ENCODE results near the gene C2CD2L. TPM values are rescaled to one million over a fixed set of nuclear protein-coding genes. Genes with fewer than 3 reads are reported as not detected.

The C2CD2L gene
- total and polyA plus RNA-seq, 3 donors from 2014 or later = 7.8 to 12.3 (median 11.7) TPM

DNA sequence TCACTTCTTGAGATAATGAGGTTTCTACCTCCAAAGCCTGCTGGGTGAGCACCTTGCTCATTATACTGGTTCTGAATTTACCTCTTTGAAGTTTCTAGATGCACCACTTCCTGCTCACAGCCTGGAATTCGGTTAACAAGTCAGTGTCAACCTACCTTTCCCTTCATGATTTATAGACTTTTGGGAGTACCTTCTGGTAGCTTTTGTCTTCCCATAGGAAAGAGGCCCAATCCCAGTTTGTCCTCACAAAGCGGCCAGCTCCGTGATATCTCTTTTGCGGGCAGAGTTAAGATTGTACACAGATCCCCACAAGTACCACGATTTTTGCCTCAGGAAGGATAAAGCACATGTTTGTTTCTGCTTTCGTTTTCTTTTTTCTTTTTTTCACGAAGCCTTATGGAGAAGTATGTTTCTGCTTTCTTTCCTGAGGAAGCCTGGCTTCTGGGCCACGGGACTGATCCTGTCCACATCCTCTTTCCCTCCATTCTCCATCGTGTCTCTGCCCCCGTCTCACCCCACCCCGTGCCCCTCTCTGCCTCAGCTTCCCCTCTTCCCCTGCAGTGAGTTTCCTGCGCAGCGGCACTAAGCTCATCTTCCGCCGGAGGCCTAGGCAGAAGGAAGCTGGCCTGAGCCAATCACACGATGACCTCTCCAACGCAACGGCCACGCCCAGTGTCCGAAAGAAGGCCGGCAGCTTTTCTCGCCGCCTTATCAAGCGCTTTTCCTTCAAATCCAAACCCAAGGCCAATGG lies 8.5 kb downstream of the C2CD2L start:
- 43 to 51% methylated on average over 24 of the region's 24 CpGs for WGBS, 2 donors
- Histone ChIP-seq H3K4me1 (no peaks in the 10 kb centered on the region), H3K27ac (no peak overlapping the region), H3K4me3 (peak overlapping the region in 1 of 2 donors; percentile 16), H3K27me3 (no peaks in the 10 kb centered on the region), H3K9me3 (no peaks in the 10 kb centered on the region), H3K36me3 (ENCODE audit: low read depth, missing control alignments) (no peaks in the 10 kb centered on the region)
- TF ChIP-seq POLR2A (IDR thresholded peaks at IDR 0.05) = no peak
- TF ChIP-seq, protein P1, sequence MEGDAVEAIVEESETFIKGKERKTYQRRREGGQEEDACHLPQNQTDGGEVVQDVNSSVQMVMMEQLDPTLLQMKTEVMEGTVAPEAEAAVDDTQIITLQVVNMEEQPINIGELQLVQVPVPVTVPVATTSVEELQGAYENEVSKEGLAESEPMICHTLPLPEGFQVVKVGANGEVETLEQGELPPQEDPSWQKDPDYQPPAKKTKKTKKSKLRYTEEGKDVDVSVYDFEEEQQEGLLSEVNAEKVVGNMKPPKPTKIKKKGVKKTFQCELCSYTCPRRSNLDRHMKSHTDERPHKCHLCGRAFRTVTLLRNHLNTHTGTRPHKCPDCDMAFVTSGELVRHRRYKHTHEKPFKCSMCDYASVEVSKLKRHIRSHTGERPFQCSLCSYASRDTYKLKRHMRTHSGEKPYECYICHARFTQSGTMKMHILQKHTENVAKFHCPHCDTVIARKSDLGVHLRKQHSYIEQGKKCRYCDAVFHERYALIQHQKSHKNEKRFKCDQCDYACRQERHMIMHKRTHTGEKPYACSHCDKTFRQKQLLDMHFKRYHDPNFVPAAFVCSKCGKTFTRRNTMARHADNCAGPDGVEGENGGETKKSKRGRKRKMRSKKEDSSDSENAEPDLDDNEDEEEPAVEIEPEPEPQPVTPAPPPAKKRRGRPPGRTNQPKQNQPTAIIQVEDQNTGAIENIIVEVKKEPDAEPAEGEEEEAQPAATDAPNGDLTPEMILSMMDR (IDR thresholded peaks at IDR 0.05) = no peak
- intact Hi-C loops (cut with DNase I; ENCODE audit: low total_unique reads) = no loop called here
- DNase-seq = peak; percentile 60

DNA sequence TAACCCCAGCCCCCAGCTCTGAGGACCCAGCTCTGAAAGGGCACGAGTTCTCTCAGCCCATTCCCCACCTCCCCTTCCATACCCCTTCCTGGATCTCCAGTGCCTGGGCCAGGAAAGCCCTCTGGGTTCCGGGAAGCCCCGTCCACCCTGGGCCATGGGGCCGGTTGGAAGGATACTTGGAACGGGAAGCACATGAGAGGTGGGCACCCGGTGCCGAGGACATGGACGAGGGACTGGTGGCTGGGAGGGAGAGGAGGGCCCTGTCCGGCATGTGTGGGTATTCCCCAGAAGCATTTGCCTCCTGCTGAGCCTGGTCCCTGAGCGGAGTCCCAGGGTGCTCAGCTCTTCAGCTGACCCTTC lies 9.1 kb downstream of the C2CD2L start:
- Histone ChIP-seq H3K4me3 (peak overlapping the region in 1 of 2 donors; percentile 16), H3K4me1 (no peaks in the 10 kb centered on the region), H3K36me3 (ENCODE audit: low read depth, missing control alignments) (no peaks in the 10 kb centered on the region), H3K9me3 (no peaks in the 10 kb centered on the region), H3K27ac (no peak overlapping the region), H3K27me3 (no peaks in the 10 kb centered on the region)
- intact Hi-C loops (cut with DNase I; ENCODE audit: low total_unique reads) = no loop called here
- no peak for DNase-seq
- TF ChIP-seq, protein P1 (IDR thresholded peaks at IDR 0.05) = no peak
- TF ChIP-seq POLR2A (IDR thresholded peaks at IDR 0.05) = no peak
- whole genome bisulfite sequencing, 2 donors = 48 to 61% methylated on average over 10 of the region's 10 CpGs

DNA sequence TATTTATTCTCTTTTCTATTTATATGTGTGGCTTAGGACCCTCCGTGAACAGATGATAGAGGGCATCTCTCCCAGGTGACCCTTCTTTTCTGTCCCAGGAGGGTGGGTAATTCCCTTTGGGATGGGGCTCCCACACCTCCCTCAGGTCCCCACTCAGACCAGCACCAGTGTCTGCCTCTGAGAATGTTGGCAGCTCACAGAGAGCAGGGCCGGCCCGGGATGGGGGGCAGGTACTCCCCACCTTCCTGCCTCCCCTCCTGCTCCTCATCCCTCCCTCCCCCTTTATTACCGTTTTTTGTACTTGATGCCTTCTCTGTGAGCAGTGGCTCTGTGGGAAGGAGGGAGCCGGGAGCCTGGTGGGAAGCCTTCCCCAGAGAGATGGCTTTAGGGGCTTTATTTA lies 9.5 kb downstream of the C2CD2L start:
- WGBS, 2 donors = 40 to 53% methylated on average over 5 of the region's 5 CpGs
- Histone ChIP-seq H3K27me3 (no peaks in the 10 kb centered on the region), H3K4me1 (no peaks in the 10 kb centered on the region), H3K9me3 (no peaks in the 10 kb centered on the region), H3K36me3 (ENCODE audit: low read depth, missing control alignments) (no peaks in the 10 kb centered on the region), H3K27ac (no peak overlapping the region), H3K4me3 (no peak overlapping the region)
- intact Hi-C loops (cut with DNase I; ENCODE audit: low total_unique reads) = no loop called here
- TF ChIP-seq, protein P1 (IDR thresholded peaks at IDR 0.05) = no peak
- TF ChIP-seq POLR2A (IDR thresholded peaks at IDR 0.05) = no peak
- no peak for DNase-seq

DNA sequence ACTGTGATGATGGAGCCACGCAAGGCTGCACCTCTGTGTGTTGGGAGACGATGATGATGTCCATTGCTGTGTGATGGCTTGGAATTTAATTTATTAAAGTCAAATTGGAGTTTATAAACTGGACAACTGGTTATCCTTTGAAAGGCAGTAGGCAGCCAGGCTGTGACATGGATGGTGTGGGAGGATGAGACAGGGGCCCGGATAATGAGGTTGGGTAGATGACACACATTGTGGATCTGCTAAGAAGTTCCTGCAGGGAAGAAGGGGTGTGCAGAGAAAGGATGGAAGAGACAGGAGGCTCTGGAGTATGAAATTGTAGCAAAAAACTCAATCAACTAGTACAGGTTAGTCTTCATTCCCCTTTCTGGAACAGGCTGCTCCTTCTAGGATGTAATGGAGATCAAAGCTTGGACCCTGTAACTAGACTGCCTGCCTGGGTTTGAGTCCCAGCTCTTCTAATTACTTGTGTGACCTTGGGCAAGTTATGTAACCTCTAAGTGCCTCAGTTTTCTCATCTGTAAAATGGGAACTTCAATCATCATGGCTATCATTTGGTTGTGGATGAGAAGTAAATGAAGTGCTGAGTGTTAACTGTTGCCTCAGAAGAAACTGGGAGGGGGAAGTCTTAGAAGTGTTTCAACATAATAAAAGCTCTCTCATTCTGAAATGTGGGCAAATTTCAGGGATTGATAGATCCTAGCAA lies 10.0 kb downstream of the C2CD2L start:
- WGBS, 2 donors = 80 to 86% methylated on average over 3 of the region's 3 CpGs
- no peaks in the 10 kb centered on the region for H3K36me3 ChIP-seq (ENCODE audit: low read depth, missing control alignments)
- intact Hi-C loops (cut with DNase I; ENCODE audit: low total_unique reads) = no loop called here
- H3K9me3 ChIP-seq = no peaks in the 10 kb centered on the region
- H3K4me1 ChIP-seq = peaks cover 2% of the 10 kb centered on the region
- no peak overlapping the region for H3K27ac ChIP-seq
- no peak for DNase-seq
- TF ChIP-seq, protein P1 (IDR thresholded peaks at IDR 0.05) = no peak
- TF ChIP-seq POLR2A (IDR thresholded peaks at IDR 0.05) = no peak
- H3K27me3 ChIP-seq = no peaks in the 10 kb centered on the region
- no peak overlapping the region for H3K4me3 ChIP-seq
